Epithelial cell of alveolus of lung (primary cell): ENCODE results near the gene MRPL9. TPM values are rescaled to one million over a fixed set of nuclear protein-coding genes. Genes with fewer than 3 reads are reported as not detected.

Experiments
- total RNA-seq: library from RNA; depleted of rRNA; stranded (reverse); fragments of >200 nt; gene quantifications from 2 replicates; pipeline ENCODE4 v1.2.1, GENCODE V29; 2015

The MRPL9 gene
- total RNA-seq: 72.8 and 92.9 TPM in 2 replicates

GRCh38 chr1:151762941-151763921, at the start of gene MRPL9:
TSS of gene MRPL9 (minus strand) at chr1:151763496. CDS start at chr1:151763479, 17 bp downstream.

GRCh38 chr1:151805066-151805820, 41.9 kb upstream of the MRPL9 start, which contains the start of gene LINGO4:
TSS of gene LINGO4 (minus strand) at chr1:151805419. CDS start at chr1:151802704, 2,715 bp downstream.

GRCh38 chr1:151790071-151790939, 27.0 kb upstream of the MRPL9 start, which contains the start of gene TDRKH:
TSS of gene TDRKH (minus strand) at chr1:151790500. CDS start at chr1:151783022, 7,478 bp downstream.

GRCh38 chr1:151720974-151721787, 42.1 kb downstream of the MRPL9 start, which contains the start of gene RIIAD1:
TSS of gene RIIAD1 (plus strand) at chr1:151721522. CDS start at chr1:151721537, 15 bp downstream.

GRCh38 chr1:151716771-151717631, 46.3 kb downstream of the MRPL9 start, which contains the start of gene CELF3:
TSS of gene CELF3 (minus strand) at chr1:151716803. CDS start at chr1:151716020, 783 bp downstream.

Other genes starting within 250 kb of the MRPL9 start
- 2.3 and 6.2 TPM in 2 replicates for gene TUFT1, start 223.2 kb downstream of the MRPL9 start, total RNA-seq
- gene SNX27, start 151.4 kb downstream of the MRPL9 start, total RNA-seq: 13.8 and 20.5 TPM in 2 replicates
- gene CELF3, start 46.7 kb downstream of the MRPL9 start, total RNA-seq: not detected in 2 replicates
- not detected in 2 replicates for gene RIIAD1, start 42.0 kb downstream of the MRPL9 start, total RNA-seq
- gene TDRKH, start 27.0 kb upstream of the MRPL9 start, total RNA-seq: 1.1 and 4.1 TPM in 2 replicates
- gene LINGO4, start 41.9 kb upstream of the MRPL9 start, total RNA-seq: not detected in 2 replicates
- gene RORC, start 68.3 kb upstream of the MRPL9 start, total RNA-seq: not detected in 2 replicates
- not detected in 2 replicates for gene C2CD4D, start 76.3 kb upstream of the MRPL9 start, total RNA-seq
- not detected in 2 replicates for gene THEM5, start 90.2 kb upstream of the MRPL9 start, total RNA-seq
- 9.9 and 13.7 TPM in 2 replicates for gene THEM4, start 146.0 kb upstream of the MRPL9 start, total RNA-seq
- 75.2 and 168 TPM in 2 replicates for gene S100A10, start 230.4 kb upstream of the MRPL9 start, total RNA-seq